ENCODE measurements around the gene GDPD4.

GDPD4 gene

GRCh38 chr11:77294040-77294439, 7.4 kb downstream of the GDPD4 start:
- no peak for DNase-seq (ENCODE audit: low spot score)

DNA sequence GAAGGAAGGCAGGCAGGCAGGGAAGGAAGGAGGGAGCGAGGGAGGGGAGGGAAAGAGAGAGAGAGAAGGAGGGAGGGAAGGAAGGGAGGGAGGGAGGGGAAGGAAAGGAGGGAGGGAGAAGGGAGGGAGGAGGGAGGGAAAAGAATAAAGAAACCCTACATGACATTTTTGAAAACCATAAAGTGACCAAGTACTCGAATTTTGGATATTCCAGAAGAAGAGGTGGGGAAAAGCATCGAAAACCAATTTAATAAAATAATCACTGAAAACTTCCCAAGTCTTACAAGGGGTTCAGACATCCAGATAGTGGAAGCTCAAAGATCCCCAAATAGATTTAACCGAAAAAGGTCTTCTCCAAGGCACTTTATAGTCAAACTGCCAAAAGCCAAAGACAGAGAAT, 11.7 kb downstream of the GDPD4 start:
- no peak for DNase-seq (ENCODE audit: low spot score)

- DNase-seq (ENCODE audit: low spot score) = peak; percentile 5
These were observed 13.7 kb downstream of the GDPD4 start for GRCh38 chr11:77287615-77288273.

DNA sequence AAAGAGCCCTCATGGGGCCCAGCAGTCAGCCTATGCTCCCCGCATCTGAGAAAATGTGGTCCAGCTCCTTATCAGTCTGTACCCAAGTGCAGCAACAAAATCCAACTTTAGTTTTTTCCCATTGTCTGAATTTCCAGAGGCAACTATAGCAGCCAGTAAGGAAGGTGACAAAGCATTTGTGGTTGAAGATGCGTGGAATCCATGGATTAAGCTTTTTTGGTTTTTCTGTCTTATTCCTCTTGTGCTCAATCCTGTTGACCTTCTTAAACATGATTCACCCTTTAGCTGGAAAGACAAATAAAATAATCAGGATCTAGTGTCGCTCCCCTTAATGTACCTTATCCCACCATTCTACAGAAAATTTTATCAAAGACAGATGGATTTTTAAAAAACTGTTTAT, 14.3 kb downstream of the GDPD4 start:
- DNase-seq (ENCODE audit: low spot score) = no peak

DNA sequence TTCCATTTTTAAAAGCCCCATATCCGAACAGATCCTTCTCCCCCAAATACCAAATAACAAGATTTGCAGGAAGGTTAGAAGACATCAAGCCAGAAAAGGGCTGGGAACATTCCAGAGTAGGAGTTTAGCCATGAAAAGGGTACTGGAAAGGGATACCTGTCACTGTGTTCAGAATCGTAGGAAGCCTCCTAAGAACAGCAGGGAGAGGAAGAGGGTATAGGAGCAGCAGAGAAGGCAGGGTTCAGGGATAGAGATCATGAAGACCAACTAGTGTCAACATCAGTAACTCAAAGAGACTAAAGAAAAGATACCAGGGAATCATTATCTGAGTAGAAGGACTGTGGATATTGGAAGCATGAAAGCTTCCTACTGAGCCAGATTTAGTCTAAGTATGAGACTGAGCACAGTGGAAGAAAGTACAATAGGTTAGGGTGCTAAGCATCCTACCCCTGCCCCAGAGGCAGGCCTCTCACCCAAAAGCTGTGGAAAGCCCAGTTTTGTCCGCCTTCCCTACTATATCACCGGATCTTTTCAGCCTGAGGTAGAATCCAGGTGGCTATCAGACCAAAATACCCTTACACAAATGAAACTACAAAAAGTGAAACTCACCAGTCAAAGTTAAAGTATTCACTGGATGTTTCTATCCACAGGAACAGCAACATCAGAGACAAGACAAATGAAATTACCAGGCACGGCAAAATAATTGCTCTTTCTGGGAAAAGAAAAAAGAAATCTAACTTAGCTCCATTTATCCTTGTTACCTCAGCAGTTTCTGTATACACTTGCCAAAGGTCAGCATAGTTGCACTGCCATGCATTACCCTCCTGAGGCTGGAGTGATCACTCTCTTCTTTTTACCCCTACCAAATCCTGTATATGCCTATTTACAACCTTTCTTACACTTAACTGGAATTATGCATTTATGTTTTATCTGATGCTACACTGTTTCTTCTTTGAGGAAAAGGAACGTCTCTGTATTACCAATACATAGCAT, 16.7 kb downstream of the GDPD4 start:
- no peak for DNase-seq (ENCODE audit: low spot score)

DNA sequence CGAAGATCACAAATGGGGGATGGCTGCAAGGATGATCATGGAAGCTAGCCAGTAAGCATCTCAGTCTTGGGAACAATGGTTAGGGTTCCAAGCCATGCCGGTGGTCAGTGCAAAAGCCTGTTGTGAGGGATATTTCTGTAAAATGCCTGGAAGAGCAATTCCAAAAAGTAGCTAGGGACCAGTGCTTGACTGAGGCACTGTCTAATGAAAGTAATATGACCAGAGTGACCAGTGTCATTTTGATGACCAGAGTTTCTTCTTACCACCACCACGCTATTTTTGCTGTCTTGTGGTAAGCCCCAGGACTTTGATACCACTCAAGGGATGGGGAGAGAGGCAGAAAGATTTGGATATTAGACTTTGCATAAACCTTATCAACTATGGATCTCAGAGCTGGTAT, 18.4 kb downstream of the GDPD4 start:
- no peak for DNase-seq (ENCODE audit: low spot score)

DNA sequence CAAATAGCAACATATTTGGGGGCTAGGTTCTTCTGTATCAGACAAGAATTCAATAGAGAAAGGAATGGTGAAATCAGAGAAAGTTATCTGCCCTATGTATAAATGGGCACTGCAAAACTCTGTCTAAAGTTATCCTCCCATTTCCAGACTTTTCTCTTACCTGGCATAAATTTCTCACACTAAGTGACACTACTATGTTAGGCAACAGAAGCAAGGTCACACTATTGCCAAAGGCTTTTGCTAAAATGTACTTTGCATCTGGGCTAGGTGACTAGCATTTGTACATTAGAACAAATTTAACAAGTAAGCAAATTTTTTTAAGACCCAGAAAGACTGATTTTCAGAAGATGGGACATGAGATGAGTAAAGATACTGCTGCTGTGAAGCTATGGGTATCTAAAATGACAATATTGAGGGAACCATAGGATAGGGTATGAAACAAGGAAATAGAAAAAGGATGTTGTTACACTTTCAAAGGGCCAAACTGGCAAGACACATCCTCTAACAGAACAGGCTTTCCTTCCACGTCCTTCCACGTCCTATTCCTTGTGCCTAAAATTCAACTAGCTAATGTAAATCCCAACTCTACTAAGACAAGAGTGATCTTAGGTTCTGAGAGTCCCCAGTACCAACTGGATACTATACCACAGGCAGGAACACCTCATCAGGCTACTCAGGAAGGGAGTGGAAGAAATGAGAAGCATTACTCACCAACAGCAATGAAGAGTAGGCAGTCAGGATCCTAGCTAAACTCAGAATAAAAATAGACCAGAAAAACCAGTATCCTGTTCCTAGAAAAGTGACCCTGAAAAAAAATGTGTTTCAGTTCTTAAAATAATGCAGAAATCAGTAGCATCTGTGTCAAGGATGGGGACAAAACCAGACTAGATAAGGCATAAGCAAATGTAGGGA, 22.6 kb downstream of the GDPD4 start:
- no peak for DNase-seq (ENCODE audit: low spot score)

- no peak for DNase-seq (ENCODE audit: low spot score)
These were observed 25.2 kb downstream of the GDPD4 start for GRCh38 chr11:77276271-77276670.

- no peak for DNase-seq (ENCODE audit: low spot score)
These were observed 30.6 kb downstream of the GDPD4 start for GRCh38 chr11:77270921-77271320.

GRCh38 chr11:77269484-77270123, 31.9 kb downstream of the GDPD4 start:
- no peak for DNase-seq (ENCODE audit: low spot score)

- DNase-seq (ENCODE audit: low spot score) = no peak
These were observed 33.5 kb downstream of the GDPD4 start for GRCh38 chr11:77267962-77268361.

GRCh38 chr11:77266766-77267165, 34.7 kb downstream of the GDPD4 start:
- DNase-seq (ENCODE audit: low spot score) = no peak

DNA sequence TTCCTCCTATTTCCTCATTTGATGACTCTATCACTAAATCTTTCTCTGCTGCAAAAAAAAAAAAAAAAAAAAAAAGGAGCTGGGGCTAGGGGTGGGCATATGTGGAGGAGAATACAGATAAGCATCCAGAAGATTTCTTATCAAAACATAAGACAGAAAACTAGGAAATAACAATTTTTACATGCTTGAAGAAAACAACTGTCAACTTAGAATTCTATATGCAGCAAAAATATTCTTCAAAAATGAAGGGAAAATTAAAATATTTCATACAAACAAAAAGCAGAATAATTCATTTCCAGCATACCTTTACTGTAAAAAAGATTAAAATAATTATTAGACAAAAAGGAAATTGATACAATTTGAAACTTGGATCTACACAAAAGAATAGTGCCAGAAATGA, 38.7 kb downstream of the GDPD4 start:
- DNase-seq (ENCODE audit: low spot score) = no peak

DNA sequence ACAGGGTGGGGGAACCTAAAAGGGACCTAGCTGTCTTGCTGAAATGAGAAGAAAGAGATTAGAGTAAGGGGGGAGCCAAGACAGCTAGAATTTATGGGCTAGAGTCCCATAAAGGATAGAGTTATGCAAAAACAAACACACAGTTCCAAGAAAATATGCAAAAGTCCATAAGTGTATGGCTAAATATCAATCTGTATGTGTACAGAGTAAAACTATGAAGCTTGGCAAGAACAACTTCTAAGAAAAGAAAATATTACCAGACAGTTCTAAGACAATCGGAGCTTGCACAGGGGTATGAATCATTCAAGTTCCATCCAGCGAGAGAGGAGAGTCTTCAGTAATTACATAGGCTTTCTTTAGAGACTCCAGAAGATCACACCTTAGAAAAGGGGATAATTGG, 41.8 kb downstream of the GDPD4 start:
- no peak for DNase-seq (ENCODE audit: low spot score)

- no peak for DNase-seq (ENCODE audit: low spot score)
These were observed 47.8 kb downstream of the GDPD4 start for GRCh38 chr11:77253690-77254089.

DNA sequence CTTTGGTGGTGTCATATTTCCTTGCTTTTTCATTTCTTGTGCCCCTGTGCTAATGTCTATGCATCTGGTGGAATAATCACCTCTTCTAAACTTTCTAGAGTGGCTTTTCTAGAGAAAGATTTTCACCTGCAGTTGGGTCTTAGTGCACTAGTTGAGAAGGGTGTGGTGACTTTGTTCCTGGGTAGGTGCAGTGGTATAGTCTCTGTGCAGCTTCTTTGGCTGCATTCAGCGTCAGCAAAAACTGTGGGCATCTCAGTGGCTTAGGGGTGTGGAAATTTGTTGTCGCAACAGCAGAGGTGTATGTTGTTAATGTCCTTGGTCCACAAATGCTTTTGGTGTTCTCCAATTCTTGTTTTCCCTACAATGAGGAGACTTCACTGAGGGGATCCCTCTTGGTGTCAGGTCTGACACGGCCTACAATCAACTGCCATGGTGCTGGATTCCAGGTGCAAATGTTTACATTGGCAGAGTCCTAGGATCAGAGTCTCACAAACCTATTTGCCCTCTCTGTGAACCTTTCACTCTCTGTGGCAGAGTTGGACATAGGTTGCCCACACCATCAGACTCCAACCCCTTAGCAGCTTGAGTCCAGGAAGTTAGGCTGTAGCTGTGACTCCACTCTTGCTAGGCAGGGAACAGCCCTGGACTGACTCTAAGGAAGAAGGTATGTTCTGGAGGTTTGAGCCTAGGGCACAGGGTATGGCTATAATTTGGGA, 48.8 kb downstream of the GDPD4 start:
- no peak for DNase-seq (ENCODE audit: low spot score)

DNA sequence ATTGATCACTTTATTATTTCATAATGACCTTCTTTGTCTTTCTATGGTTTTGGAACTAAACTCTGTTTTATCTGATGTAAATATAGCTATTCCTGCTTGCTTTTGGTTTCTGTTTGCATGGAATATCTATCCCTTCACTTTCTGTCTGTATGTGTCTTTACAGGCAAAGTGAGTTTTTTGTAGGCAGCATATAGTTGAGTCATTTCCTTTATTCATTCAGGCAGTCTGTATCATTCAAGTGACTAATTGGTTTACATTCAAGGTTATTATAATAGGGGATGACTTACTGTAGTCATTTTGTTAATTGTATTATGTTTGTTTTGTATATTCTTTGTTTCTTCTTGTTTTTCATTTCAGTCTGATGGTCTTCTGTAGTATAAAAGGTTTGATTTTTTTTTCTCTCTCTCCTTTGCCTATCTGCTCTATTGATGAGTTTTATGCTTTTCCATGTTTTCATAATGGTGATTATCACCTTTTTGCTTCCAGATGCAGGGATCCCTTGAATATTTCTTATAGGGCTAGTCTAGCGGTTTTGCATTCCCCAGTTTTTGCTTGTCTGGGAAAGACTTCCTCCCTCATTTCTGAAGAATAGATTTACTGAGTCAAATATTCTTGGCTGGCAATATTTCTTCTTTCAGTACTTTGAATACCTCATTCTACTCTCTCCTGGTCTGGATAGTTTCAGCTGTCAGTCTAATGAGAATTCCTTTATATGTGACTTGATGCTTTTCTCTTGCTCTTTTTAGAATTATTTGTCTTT, 50.4 kb downstream of the GDPD4 start:
- no peak for DNase-seq (ENCODE audit: low spot score)

DNA sequence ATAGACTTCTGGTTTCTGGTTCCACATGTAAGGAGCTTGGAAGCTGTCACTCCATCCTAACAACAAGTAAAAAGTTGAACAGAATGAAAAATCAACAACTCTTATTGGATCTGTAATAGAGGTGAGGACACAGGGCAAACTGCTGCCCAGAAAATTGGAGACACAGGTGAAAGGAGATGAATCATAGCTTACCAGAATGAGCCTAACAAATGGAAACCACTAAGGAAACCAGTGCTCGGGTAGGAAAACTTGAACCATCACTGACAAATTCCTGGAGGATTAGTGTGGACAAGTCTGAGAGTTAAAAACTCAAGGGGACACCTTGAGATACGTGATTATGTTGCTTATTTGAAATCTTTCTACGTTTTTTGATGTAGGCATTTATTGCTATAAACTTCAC, 52.1 kb downstream of the GDPD4 start:
- DNase-seq (ENCODE audit: low spot score) = no peak

DNA sequence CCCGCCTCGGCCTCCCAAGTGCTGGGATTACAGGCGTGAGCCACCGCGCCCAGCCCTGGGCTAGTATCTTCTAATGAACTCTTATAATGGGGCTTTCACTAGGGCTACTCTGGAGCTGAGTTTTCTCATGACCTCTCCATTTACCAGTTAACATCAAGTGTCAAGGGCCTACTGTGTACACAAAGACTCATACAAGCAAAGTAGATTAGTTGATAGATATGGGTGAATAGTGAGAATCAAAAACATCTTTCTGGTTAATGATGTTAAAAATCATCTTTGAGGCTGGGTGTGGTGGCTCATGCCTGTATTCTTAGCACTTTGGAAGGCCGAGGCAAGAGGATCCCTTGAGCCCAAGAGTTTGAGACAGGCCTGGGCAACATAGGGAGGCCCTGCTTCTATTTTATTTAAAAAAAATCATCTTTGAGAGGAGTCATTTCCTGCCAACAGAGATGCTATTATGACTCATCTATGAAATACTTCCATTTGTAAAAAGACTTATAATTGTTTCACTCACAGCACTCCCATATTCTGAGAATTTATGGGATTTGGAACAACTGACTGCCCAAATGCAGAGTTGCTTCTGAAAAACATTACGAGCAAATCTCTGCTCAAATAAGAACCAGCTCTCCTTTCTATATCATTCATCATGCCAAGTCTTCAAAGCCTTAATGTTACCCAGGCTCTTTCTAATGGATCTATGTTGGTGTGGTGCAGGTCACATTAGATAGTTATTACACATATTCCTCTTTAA, 57.0 kb downstream of the GDPD4 start:
- DNase-seq (ENCODE audit: low spot score) = no peak

GRCh38 chr11:77236901-77237300, 64.6 kb downstream of the GDPD4 start:
- no peak for DNase-seq (ENCODE audit: low spot score)

All from Ammon's horn (tissue), 1 donor.